Glutamatergic neuron (in vitro differentiated cells): ENCODE results near the gene IPO11. TPM values are rescaled to one million over a fixed set of nuclear protein-coding genes. Genes with fewer than 3 reads are reported as not detected.

Experiments used
- DNase-seq: peaks from one replicate; pipeline ENCODE4 v3.0.0; 2022
- H3K27ac Mint-ChIP-seq: one replicate; pipeline ENCODE4 v1.8.0; 2020; ENCODE audit warnings: mild to moderate bottlenecking, mixed read lengths, inconsistent platforms; ENCODE audit not compliant: unreplicated experiment
- H3K27me3 Mint-ChIP-seq: one replicate; pipeline ENCODE4 v1.8.0; 2020; ENCODE audit warnings: mild to moderate bottlenecking, moderate library complexity, mixed read lengths, inconsistent platforms; ENCODE audit not compliant: unreplicated experiment
- H3K36me3 Mint-ChIP-seq: one replicate; pipeline ENCODE4 v1.8.0; 2020; ENCODE audit warnings: mild to moderate bottlenecking, mixed read lengths, inconsistent platforms; ENCODE audit not compliant: unreplicated experiment
- H3K4me1 Mint-ChIP-seq: one replicate; pipeline ENCODE4 v1.8.0; 2020; ENCODE audit warnings: mild to moderate bottlenecking, low read depth, mixed read lengths, inconsistent platforms; ENCODE audit not compliant: unreplicated experiment
- H3K4me3 Mint-ChIP-seq: one replicate; pipeline ENCODE4 v1.8.0; 2020; ENCODE audit warnings: mild to moderate bottlenecking, mixed read lengths, inconsistent platforms; ENCODE audit not compliant: unreplicated experiment
- H3K9me3 Mint-ChIP-seq: one replicate; pipeline ENCODE4 v1.8.0; 2020; ENCODE audit warnings: mild to moderate bottlenecking, moderate library complexity, mixed read lengths, inconsistent platforms; ENCODE audit not compliant: unreplicated experiment
- CTCF ChIP-seq: fragments of 200-600 bp; sonication (generic); IDR thresholded peaks from one replicate; pipeline ENCODE4 v1.5.0; 2021; ENCODE audit not compliant: partially characterized antibody, unreplicated experiment
- total RNA-seq: library from RNA; stranded (reverse); fragmentation: NEBNext Ultra II Directional; extraction: Animal tissue kit (Norgen Biotek cat#: 25700); gene quantifications from one replicate; pipeline ENCODE4 v1.2.1, GENCODE V29; 2021; ENCODE audit not compliant: unreplicated experiment

The IPO11 gene
- total RNA-seq, 1 donor from 2014 or later: 23.5 TPM

GRCh38 chr5:62596691-62597090 is 184.1 kb downstream of the IPO11 start:
- no peak for TF ChIP-seq CTCF
- no peak for DNase-seq
- no peaks in the 10 kb centered on the region for H3K27me3 Mint-ChIP-seq
- no peaks in the 10 kb centered on the region for H3K4me1 Mint-ChIP-seq
- H3K36me3 Mint-ChIP-seq: no peaks in the 10 kb centered on the region
- H3K4me3 Mint-ChIP-seq: no peak overlapping the region
- no peaks in the 10 kb centered on the region for H3K9me3 Mint-ChIP-seq
- no peak overlapping the region for H3K27ac Mint-ChIP-seq

- no peaks in the 10 kb centered on the region for H3K4me1 Mint-ChIP-seq
- no peak for TF ChIP-seq CTCF
- H3K27ac Mint-ChIP-seq: no peak overlapping the region
- no peak overlapping the region for H3K4me3 Mint-ChIP-seq
- no peaks in the 10 kb centered on the region for H3K36me3 Mint-ChIP-seq
- H3K9me3 Mint-ChIP-seq: no peaks in the 10 kb centered on the region
- no peak for DNase-seq
- H3K27me3 Mint-ChIP-seq: no peaks in the 10 kb centered on the region
Observed at GRCh38 chr5:62597314-62597713, 184.8 kb downstream of the IPO11 start.

GRCh38 chr5:62600560-62601252 is 188.1 kb downstream of the IPO11 start:
- no peak for TF ChIP-seq CTCF
- Mint-ChIP-seq H3K36me3 (no peaks in the 10 kb centered on the region), H3K27ac (no peak overlapping the region), H3K27me3 (no peaks in the 10 kb centered on the region), H3K4me3 (no peak overlapping the region), H3K9me3 (no peaks in the 10 kb centered on the region), H3K4me1 (no peaks in the 10 kb centered on the region)
- DNase-seq: no peak

GRCh38 chr5:62603934-62604333 is 191.4 kb downstream of the IPO11 start:
- Mint-ChIP-seq H3K9me3 (no peaks in the 10 kb centered on the region), H3K27me3 (no peaks in the 10 kb centered on the region), H3K36me3 (no peaks in the 10 kb centered on the region), H3K4me3 (no peak overlapping the region), H3K4me1 (no peaks in the 10 kb centered on the region), H3K27ac (no peak overlapping the region)
- no peak for DNase-seq
- no peak for TF ChIP-seq CTCF

- no peak for DNase-seq
- Mint-ChIP-seq H3K36me3 (no peaks in the 10 kb centered on the region), H3K9me3 (no peaks in the 10 kb centered on the region), H3K4me1 (no peaks in the 10 kb centered on the region), H3K27me3 (no peaks in the 10 kb centered on the region), H3K4me3 (no peak overlapping the region), H3K27ac (no peak overlapping the region)
- TF ChIP-seq CTCF: no peak
Observed at GRCh38 chr5:62605638-62606037, 193.1 kb downstream of the IPO11 start.
